Measurements from ENCODE around the gene C1QTNF12.

Gene C1QTNF12

DNA sequence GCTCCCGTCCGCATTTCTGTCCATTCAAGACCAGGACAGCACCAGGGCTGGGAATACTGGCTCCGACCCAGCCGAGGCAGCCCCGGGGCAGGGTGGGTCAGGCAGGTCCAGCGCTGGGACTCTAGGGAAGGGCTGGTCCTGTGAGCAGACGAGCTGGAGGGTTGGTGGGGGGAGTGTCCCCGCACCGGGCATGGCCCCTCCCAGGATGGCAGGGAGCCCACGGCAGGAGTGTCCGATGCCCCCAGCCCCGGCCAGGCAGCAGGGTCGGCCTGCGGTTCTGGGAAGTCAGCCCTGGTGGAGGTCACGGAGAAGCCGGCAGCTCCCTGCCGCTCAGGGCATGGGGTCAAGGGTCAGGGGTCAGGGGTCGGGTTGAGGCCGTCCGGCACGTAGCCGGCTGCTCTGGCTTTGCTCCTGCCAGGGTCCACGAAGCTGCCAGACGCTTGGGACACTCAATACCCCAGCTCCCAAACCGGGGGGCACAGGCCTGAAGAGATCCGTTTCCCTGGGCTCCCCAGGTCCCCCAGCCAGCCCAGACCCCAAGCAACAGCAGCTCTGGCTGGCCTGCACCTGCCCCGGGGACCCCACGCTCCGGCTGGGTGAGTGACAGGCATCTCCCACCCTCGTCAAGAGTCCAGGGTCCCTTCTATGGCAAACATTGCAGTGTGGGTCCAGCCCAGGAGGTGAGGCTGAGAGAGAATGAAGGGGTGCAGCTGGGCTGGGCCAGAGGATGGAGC, 6.7 kb downstream of the C1QTNF12 start:
- no peak for DNase-seq

DNA sequence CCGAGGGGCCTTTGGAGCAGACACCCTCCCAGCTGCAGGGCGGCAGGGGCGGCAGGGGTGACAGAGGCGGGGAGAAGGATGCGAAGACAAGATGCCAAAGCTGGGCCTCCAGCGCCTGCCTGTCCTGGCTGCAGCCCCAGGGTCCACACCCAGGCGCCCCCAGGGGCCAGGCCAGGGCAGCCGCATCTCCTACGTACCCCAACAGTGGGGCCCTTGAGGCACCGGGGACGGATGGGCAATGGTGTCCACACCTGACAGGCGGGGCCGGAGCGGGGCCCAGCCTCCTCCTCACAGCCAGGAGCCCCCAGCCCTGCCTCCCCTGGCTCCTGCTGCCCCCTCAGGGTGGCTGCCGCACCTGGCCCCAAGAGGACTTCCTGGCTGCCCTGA, 7.3 kb downstream of the C1QTNF12 start:
- DNase-seq: no peak

DNA sequence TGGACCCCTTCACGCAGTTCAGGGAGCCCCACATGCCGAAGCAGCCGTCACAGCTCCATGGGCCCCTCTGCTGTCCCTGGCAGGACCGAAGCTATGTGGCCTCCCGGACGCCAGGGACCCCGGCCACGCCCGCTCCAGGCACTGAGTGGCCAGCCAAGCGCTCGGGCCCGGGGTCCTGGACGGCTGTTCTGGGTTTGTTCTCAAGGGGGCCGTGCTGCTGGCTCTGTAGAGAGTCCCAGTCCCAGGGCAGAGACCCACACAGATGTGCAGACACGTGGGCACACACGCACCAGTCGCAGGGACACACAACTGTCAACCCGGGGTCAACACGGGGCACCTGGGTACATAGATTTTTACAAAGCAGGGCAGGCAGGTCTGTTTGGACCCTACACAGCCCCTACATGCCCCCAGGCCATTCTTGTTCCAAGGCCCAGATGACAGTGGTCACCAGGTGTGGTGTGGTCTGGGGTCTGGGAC, 7.8 kb downstream of the C1QTNF12 start:
- no peak for DNase-seq

DNA sequence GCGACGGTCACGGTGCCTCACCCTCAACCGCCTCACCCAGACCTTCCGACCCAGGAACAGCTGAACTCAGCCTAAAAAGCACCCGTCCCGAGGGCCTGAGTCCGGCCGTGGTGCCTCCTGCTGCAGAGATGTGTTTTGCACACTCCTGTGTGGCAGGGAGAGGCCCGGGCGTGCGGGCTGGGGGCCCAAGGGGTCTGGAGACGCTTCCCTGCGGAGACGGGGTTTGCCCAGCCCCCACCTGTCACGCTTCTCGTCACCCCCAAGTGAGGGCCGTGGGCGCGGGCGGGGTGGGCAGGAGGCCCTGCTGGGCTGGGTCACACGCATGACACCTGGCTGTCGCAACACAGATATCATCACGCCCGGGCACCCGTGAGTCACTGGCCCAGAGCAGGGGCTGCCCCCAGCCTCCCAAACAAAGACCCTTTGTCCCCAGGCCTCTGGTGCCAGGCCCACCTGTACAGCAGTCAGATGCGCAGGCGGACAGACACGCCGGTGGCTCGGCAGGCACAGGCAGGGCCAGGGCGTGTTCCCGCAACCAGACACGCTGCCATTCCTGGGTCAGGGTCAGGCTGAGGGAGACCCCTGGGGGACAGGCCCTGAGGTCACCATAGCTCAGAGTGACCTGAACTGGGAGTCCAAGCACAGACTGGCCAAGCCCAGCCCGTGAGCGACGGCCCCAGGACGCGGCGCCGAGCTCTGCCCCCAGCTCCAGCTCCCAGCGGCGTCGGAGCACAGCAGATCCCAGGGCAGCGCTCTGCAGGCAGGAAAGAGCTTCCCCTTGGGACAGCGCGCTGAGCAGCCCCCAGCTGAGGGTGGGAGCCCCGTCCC, 8.4 kb downstream of the C1QTNF12 start:
- DNase-seq: no peak

DNA sequence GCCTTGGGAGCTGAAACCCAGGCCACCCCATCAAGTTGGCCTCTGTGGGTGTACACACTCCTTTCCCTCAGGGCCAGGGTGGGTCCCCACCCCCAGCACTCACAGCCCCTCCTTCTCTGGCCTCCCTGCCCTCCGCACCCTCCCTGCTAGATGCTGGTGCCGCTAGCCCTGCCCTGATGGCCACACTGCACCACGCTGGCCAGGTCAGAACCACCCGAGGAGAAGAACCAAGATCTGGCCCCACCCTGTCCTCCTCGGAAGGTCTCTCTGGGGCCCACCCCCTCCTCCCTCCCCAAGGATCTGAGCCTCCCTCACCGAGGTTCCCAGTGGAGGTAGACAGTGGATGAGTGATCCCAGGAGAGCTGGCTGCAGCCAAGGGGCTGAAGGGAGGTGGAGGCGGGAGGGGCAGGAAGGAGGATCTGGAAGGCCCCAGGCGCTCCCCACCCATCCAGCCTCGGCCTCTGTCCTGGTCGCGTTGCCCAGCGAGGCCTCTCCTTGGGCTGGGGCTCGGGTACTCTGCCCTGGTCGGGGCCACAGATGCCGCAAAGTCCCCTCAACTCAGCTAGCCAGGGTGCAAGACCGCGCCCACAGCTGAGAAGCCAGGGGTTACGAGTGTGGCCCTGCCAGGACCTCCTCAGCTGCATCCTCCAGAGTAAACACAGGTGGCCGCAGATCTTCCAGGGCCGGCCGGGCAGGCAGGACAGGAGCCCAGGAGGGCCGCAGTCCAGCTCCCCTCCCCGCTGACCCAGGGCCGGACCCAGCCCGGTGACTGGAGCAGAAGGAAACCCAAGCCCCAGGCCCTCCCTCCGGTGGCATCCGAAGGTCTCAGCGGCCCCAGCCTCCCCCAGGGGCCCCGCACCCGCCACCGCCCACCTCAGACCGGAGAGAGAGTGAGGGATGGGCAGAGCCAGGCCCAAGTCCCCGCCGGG, 9.3 kb downstream of the C1QTNF12 start:
- no peak for DNase-seq

DNA sequence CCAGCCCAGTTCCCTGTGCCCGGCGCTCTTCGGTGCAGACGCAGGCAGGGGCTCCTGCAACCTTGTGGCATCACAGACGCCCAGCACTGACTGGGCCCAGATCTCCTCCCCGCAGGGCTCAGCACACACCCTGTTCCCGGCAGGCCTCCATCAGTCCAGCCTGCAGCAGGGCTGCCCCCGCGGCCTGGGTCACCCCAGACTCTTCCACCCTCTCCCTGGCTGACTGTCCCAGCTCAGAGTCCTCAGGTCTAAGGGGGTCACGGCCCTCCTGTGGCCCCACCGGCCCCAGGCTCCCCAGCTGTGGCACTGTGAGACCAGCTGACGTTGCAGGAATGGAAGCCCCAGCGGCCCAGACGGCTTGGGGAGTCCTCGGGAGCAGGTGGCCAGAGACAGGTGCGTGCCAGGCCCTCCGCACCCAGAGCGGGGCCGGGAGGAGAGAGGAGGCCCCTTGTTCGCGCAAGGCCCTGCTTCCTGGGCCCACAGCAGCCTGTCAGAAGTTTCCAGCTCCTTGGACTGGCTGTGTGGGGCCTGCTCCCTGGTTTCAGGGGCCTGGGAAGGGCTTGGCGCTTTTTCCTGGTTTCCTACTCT, 10.3 kb downstream of the C1QTNF12 start:
- no peak for DNase-seq

DNA sequence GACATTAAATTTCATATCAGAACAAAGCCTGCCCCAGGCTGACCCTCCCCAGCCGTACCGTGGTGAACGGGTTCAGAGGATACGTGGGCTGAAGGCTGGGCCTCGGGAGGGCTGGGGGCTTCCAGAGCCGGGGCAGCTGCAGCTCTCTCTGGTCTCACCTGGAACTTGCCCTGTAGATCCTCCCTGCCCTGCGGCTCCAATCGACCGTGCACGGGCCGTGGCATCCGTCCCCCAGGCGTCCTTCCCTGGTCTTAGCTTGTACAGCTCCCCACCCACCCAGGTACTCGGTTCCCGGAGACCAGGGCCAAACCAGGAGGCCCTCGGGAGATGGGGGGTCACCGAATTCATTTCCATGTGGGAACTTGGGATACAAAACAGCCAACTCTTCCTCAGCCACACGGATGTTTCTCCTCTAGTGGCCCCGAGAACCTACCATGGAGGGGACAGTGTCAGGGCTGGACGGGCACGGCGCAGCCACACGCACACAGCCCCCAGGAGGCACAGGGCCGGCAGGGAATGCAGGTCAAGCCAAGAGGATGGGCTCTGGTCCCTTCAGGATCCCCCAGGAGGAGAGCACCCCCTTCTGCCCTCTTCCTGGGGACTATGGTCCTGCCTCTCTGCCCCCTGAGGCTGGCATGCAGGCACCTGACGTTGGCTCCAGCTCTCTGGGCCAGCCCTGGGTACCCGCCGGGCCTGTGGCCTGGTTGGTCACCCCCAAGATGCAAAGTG, 11.3 kb downstream of the C1QTNF12 start:
- no peak for DNase-seq

DNA sequence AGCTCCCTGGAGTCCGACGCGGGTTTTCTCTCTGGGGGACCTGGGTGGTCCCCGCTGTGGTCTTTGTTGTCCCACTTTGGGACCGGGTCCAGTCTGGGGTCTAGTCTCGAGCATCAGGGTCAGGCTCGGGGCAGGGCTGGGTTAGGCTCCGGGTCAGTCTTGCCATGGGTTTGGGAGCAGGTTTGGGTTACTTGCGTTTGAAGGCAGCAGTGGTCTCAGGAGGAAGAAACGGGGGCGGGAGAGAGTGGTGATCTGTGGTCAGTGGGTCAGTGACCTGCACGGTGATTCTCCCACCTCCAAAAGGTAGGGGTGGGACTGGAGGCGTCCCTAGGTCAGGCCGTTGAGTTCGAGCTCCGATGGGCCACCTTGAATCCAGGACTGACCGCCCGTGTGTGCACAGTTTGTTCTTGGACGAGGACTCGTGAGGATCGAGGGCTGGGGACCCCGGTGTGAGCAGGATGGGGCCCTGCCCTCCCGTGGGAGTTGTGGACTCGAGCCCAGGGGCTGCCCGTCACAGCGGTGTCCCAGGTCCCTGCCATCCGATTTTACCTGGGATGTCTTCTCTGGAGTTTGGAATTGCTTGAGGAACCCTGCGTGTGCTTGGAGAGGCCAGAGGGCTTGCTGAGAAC, 12.2 kb downstream of the C1QTNF12 start:
- DNase-seq: no peak

DNA sequence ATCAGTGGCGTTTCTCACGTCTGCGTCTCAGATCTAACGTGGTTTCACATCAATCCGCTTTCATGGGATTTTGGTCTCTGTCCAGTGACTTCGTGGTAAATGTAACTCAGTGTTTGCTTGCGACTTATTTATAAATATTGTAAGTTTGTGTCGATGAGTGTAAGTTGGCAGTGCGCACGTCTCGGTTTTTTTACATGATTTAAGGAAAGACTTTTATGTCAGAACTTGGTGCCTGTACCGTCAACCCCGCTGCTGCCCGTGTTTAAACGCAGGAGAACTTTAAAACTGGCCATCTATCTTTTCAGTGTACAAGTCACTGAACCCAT, 13.0 kb downstream of the C1QTNF12 start:
- DNase-seq: no peak

DNA sequence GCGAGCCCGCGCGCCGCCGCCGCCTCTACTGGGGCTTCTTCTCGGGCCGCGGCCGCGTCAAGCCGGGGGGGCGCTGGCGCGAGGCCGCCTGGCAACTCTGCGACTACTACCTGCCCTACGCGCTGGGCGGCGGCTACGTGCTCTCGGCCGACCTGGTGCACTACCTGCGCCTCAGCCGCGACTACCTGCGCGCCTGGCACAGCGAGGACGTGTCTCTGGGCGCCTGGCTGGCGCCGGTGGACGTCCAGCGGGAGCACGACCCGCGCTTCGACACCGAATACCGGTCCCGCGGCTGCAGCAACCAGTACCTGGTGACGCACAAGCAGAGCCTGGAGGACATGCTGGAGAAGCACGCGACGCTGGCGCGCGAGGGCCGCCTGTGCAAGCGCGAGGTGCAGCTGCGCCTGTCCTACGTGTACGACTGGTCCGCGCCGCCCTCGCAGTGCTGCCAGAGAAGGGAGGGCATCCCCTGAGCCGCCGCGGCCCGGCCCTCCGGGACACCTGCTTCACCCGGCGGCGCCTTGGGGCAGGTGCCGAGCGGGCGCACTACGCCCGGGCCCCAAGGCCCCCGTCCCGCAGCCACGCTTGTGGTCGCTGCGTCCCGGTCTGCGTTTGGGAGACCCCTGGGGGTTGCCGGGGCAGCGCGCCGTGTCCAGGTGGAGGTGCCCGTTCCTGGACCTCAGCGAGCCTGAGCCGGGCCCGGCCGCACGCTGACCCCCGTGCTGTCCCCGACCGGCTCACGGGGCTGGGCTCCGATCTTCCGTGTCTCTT, 13.5 kb downstream of the C1QTNF12 start:
- no peak for DNase-seq

DNA sequence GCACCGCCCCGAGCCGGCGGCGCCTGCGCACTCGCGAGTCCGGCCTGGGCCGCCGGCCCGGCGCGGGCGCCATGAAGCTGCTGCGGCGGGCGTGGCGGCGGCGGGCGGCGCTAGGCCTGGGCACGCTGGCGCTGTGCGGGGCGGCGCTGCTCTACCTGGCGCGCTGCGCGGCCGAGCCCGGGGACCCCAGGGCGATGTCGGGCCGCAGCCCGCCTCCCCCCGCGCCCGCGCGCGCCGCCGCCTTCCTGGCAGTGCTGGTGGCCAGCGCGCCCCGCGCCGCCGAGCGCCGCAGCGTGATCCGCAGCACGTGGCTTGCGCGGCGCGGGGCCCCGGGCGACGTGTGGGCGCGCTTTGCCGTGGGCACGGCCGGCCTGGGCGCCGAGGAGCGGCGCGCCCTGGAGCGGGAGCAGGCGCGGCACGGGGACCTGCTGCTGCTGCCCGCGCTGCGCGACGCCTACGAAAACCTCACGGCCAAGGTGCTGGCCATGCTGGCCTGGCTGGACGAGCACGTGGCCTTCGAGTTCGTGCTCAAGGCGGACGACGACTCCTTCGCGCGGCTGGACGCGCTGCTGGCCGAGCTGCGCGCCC, 14.2 kb downstream of the C1QTNF12 start, which contains the start of gene B3GALT6:
Gene B3GALT6 (plus strand): TSS at position 30 of the 588 bp plus-strand sequence. CDS start 42 bp downstream, at position 72.
- DNase-seq: no peak

DNA sequence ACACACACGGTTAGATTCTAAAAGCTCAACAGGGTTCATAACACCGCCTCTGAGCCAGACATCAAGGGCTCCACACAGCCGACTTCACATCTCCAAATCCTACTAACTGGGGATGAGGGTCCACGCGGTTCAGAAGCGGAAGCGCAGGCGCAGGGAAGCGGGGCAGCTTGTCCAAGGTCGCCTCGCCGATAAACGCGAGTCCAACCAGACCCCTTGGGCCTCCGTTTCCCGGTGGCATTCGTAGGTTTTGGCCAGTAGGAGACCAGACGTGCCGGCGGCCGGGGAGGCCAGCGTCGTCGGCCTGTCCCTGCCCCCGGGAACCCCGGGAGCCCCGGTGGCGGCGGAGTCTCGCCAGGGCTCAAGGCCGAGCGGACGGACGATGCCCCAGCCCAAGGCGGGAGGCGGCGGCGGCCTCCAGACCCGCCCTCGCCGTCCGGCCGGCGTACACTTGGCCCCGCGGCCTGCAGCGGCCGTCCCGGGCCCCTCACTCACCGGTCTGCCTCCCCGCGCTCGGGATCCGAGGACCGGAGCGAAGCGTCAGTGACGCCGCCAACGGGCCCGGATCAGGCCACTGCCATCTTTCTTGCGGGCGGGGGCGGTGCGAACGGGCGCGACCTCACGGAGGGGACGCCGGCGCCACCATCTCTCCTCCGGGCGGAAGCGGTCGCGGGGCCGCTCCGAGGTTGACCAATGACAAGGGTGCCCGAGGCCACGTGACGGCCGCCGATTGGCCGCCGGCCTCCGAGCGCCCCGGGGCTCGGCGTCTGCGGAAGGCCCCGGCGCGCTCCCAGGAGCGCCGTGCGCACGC, 14.9 kb downstream of the C1QTNF12 start, which contains the start of gene SDF4:
Gene SDF4 (minus strand): TSS at position 602 of the 808 bp plus-strand sequence. CDS start 3,229 bp downstream, outside the sequence.
- DNase-seq: peak; percentile 90

DNA sequence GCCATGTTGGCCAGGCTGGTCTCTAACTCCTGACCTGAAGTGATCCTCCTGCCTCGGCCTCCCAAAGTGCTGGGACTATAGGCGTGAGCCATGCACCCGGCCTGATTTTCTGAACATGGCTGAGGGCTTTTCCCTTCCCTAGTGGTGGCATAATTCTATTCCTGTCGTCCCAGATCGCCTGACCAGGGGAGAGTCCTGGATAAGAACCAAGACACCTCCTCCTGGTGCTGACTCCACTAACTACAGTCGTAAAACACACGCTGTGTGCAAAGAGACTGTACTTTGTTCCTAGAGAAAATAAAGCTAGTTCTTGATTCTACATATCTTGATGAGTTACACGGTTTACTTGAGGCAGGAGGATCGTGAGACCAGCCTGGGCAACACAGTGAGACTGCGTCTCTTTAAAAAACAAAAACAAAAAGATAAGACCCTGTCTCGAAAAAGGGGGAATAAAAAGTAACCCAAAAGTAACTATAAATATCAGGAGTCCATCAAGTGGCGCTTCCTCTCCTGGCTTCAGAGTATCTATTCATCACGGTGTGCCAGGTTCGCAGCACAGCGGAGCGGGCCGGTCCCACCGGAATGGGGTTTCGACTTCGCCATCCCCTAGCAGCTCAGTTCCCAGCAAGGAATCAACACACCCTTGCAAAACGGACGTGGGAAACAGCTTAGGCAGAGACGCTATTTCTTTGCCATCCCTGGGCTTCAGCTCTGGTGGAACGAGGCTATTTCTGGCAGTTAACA, 15.7 kb downstream of the C1QTNF12 start:
- no peak for DNase-seq

DNA sequence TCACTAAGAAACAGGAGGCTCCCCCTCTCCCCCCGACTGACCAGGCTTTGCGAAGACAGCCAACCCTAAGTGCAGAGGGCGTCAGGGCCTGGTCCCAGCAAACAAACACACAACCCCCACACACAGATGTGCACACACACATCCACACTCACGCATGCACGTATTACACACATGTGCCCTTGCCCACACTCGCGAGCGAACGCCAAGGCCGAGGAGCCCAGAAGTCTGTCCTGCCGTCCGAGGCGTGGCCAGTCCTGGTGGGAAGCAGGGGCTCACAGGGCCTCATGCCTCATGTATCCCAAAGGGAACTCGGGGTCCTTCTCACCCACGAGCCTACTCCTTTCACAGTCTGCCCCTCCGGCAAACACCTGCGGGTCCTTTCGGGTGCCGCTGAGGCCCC, 16.8 kb downstream of the C1QTNF12 start:
- no peak for DNase-seq

DNA sequence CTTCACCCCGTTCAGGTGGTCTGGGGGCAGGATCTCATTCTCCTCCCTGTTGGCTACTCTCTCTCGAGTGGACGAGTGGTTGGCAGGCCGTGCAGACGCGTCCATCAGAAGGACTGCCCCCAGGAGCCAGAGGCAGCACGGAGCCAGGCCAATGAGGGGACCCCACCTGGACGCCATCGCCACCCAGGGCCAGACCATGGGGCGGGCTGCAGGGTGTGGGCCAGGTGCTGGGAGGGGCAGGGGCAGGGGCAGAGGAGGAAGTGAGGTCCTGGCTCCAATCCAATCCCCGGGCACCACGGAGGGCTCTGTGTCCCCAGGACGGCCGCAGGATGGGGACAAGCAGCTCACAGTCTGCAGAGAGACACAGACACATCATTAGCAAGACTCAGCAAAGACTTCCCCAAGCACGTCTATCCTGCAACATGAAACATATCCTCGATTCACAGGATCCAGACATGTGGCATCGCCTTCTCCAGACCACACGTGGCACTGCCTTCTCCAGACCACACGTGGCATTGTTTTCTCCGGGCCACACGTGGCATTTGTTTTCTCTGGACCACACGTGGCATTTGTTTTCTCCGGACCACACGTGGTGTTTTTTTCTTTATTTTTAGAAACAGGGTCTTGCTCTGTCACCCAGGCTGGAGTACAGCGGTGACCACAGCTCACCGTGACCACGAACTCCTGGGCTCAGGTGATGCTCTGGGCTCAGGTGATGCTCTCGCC, 17.8 kb downstream of the C1QTNF12 start:
- DNase-seq: no peak

DNA sequence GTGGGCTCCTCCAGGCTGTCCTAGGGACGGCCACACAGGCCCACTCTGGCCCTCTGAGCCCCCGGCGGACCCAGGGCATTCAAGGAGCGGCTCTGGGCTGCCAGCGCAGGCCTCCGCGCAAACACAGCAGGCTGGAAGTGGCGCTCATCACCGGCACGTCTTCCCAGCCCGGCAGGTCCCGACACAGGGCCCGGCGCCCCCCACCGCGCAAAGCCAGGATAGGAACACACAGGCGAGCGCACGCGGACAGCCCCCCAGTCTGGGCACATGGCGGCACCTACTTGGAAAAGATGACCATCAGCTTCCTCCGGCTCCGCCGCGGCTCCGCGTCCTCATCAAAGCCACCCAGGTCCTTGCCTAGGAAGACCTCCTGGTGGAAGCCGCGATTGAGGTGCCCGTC, 18.3 kb downstream of the C1QTNF12 start:
- no peak for DNase-seq

DNA sequence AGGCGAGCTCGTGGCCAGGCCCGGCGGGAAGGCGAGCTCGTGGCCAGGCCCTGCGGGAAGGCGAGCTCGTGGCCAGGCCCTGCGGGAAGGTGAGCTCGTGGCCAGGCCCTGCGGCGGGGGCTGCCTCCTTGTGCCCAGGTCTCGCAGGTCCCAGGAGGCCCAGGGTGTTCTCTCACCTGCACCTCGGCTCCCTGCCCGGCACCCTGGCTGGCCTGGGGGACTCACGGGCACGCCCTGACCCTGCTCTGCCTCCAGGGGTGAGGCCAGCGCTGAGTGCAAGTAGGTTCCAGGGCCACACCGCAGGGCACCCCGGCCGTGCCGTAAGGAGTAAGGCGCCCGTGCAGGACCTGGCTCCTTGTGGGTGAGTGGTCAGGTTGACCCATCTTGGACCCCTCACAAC, 19.1 kb downstream of the C1QTNF12 start:
- DNase-seq: no peak
